Stimulated activated CD8-positive, alpha-beta memory T cell treated with anti-CD3 and anti-CD28 coated beads, Interleukin-4, amount 100 ng/mL, for 4 hours (primary cell): ENCODE data around the gene SLC43A2.

ENCODE experiments used
- DNase-seq, 2 donors: peaks; one replicate each; pipeline ENCODE4 v3.0.0-alpha.2; 2020; ENCODE audit warnings: low read depth in 2 of 2, low spot score in 1 of 2

The SLC43A2 gene

GRCh38 chr17:1643999-1644492 lies 15.4 kb upstream of the SLC43A2 start:
- no peak for DNase-seq

DNA sequence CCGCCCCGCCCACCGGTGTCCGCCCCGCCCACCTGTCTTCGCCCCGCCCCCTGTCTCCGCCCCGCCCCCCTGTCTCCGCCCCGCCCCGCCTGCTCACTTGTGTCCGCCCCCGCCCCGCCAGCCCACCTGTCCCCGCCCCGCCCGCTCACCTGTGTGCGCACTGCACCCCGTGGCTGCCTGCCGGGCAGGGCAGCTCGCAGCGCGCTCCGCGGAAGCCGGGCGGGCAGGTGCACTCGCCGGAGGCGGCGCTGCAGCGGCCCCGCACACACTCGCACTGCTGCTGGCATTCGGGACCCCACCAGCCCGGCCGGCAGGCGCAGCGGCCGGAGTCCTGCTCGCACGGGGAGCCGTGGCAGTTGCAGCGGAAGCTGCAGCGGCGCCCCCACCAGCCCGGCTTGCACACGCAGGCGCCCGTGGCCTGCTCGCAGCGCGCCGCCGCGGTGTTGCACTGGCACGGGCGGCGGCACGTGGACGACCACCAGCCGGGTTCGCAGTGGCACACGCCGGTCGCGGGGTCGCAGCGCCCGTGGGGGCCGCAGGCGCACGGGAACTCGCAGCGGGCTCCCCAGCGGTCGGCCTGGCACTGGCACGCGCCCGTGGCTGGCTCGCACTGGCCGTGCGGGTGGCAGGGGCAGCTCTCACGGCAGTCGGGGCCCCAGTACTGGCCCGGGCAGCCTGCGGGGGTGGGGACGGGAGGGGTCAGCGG lies 14.8 kb upstream of the SLC43A2 start:
- DNase-seq, result peak in 1 of 2 donors; percentile 29

DNA sequence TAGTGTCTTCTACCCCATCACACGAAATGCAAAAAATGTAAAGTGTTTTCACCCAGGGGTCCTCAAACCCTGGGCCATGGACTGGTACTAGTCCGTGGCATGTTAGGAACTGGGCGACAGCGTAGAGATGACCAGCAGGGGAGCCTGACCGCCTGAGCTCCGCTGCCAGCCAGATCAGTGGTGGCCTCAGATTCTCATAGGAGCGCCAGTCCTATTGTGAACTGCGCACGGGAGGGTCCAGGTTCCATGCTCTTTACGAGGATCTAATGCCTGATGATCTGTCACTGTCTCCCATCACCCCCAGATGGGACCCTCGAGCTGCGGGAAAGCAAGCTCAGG lies 12.4 kb upstream of the SLC43A2 start:
- no peak for DNase-seq

- DNase-seq, result no peak
Observed at GRCh38 chr17:1640329-1641064, 11.9 kb upstream of the SLC43A2 start.

GRCh38 chr17:1639549-1640180 lies 11.0 kb upstream of the SLC43A2 start:
- no peak for DNase-seq

- no peak for DNase-seq
Observed at GRCh38 chr17:1638624-1639300, 10.1 kb upstream of the SLC43A2 start.

GRCh38 chr17:1638171-1638590 lies 9.5 kb upstream of the SLC43A2 start:
- DNase-seq, result no peak

GRCh38 chr17:1636732-1637285 lies 8.2 kb upstream of the SLC43A2 start:
- no peak for DNase-seq

GRCh38 chr17:1635675-1636465 lies 7.2 kb upstream of the SLC43A2 start:
- no peak for DNase-seq

DNA sequence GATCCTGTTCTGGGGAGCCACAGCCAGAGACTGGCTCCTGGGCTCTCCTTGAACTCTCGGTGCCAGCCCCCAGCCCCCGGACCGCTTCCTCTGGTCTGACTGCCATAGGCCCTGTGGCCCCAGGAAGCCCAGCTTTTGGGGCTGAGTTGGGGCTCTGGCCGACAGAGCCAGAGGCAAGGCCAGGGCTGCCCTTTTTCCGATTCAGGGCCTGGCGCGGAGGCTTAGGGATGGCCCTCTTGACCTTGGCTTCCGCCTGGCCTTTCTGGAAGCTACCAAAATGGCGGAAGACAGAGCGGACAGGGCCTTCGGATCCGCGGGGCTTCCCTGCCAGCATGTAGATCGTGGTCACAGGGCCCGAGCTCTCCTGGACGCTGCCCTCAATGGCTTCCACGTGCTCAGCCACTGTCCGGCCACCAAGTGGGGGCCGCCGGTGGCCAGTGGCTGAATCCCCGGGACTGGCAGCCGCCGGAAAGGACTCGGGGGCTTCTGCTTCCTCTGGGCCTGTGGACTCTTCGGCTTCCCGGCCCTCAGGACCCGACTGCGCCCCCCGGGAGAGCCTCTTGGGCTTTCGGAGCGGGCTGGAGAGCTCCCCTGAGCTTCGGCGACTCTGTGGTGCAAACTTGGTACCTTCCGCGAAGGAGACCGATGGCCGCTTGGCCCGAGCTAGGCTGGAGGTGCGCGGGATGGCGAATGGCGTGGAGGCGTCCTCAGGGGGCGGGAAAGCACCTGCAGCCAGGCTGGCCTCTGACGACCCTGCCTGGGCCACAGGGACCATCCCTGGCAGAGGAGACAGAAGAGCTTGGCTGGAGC lies 6.4 kb upstream of the SLC43A2 start:
- DNase-seq, result no peak

GRCh38 chr17:1630662-1631061 lies 2.0 kb upstream of the SLC43A2 start:
- DNase-seq, result no peak

GRCh38 chr17:1629504-1630310 lies 1.1 kb upstream of the SLC43A2 start:
- DNase-seq, result peak; percentile 53 to 58

DNA sequence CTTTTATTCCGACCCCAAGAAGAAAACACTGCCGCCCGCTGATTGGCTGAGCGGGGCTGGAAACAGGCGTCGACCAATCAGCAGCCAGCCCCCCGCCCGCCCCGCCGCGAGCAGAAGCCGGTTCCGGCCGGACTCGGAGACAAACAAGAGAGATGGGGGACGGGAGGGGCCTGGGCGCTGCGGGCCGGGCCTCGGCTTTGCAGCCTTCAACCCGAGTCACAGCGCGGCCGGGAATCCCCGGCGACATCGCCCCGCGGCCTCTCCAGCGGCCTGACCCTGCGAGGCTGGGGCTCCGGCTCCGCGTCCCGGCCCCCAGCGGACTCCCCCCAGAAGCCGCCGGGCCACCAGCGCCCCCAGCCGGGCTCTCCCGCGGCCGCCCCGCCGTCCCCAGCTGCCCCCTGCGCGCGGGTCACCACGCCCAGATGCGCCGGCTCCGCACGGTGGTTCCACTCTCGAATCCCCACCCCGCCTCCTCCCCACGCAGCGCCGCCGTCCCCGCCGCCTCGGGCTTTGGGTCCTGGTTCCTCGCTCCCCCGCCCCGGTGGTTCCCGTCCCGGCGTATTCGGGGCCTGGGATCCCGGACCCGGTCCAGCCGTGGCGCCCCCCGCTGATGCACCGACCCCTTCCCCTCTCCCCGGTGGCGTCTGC lies 346 bp upstream of the SLC43A2 start:
- DNase-seq, result peak; percentile 67 to 78

DNA sequence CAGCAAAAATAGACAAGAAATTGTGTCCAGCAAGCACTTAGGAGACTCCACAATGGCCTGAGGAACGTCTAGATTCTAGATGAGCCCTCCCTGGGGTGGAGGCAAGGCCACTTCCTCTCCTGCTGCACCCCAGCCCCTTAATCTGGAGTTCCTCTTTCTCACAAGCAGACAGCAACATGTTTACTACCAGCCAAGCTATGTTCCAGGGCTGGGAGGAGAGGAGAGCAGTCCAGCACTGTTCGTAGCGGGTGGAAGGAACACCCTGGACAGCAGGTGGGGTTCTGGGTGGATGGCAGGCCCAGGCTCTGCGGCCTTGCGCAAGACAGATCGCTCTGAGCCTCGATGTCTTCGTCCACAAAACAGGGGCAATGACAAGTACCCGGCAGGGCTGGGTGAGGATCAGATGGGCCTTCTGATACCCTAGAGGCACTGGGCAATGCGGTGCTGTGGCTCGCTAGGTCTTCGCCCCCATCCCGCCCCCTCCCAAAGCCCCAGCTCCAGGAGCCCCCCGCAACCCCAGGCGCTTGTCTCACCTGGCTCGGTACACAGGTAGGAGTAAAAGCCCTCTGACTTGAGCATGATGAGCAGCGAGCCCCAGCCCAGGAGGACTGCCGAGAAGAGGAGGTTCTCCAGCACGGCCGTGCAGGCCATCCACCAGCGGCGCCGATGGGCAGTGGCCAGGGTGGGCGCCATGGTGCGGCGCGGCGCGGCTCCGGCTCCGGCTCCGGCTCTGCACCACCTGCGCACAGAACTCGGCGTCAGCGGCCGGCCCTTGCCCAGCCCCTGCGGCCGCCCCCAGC lies 1.3 kb downstream of the SLC43A2 start:
- DNase-seq, result no peak

GRCh38 chr17:1626333-1626732 lies 2.3 kb downstream of the SLC43A2 start:
- no peak for DNase-seq

- DNase-seq, result no peak
Observed at GRCh38 chr17:1625581-1625980, 3.1 kb downstream of the SLC43A2 start.

DNA sequence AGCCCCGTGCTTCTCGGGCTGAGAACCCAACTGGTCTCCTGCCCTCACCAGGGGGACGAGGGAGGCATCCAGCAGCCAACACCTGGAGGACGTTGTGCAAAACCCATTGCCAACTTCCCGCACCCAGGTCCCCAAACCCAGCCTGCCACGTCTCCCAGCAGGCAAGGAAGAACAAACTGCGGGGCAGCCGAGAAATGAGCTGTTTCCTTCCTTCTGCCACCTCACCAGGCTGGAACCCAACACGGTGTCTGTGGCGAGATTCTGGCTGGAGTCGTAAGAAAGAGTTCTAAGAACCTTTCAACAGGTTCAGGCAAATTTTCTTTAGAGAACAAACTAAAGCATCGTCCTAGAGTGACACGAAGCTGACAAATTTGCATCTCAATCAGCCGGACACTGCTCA lies 3.6 kb downstream of the SLC43A2 start:
- DNase-seq, result no peak

- no peak for DNase-seq
Observed at GRCh38 chr17:1624650-1625049, 4.0 kb downstream of the SLC43A2 start.
